ENCODE measurements around the gene HNF4A. TPM values are rescaled to one million over a fixed set of nuclear protein-coding genes. Genes with fewer than 3 reads are reported as not detected.

Gene HNF4A
- total RNA-seq, 2 experiments from 2014 or later, result not detected

DNA sequence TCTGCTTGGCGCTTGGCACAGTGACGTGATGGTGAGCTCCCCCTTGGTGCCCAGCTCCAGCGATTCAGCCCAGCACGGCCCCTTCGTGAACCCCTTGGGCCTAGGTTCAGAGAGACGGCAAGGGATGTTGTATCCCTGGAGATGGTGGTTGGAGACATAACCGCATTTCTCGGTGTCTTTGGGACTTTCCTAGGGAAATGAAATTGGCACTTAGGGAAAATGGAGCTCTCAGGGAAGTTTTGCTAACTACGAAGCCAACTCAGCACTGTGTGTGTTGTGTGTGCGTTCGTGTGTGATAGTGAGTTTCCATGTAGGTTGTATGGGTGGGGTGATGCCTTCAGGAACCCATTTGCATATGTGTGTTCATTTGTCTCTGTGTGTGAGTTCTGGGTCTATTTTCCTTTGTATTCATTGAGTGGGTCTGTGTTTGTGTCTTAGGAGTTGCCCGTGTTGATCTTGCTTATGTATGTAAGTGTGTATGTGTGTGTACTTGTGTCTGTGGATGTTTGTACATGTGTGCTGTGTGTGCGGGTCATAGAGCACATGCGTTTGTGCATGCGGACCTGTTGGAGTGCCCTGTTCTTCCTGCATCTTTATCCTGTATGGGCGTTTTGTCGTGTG lies 46.4 kb downstream of the HNF4A start:
- intact Hi-C loops (cut with DNase I, micrococcal nuclease), result no loop called here
- Histone ChIP-seq H3K27me3 (ENCODE audit: control insufficient read depth in 1 of 2, insufficient read depth in 2 of 2, low read length in 2 of 2) (no peaks in the 10 kb centered on the region), H3K27ac (ENCODE audit: low read depth in 1 of 2, low read length in 2 of 2) (no peak overlapping the region), H3K4me1 (ENCODE audit: insufficient read depth, low read length) (no peaks in the 10 kb centered on the region), H3K9me3 (ENCODE audit: control insufficient read depth in 1 of 2, insufficient read depth in 1 of 2, low read length in 2 of 2) (no peaks in the 10 kb centered on the region), H3K36me3 (ENCODE audit: insufficient read depth, low read length) (no peaks in the 10 kb centered on the region), H3K4me3 (ENCODE audit: low read length) (no peak overlapping the region)
- Mint-ChIP-seq H3K27ac (no peak overlapping the region), H3K4me3 (no peak overlapping the region), H3K9me3 (no peaks in the 10 kb centered on the region), H3K36me3 (ENCODE audit: low read depth) (no peaks in the 10 kb centered on the region), H3K27me3 (peaks cover 10% of the 10 kb centered on the region), H3K4me1 (ENCODE audit: low read depth) (no peaks in the 10 kb centered on the region)
- ATAC-seq (ENCODE audit: poor library complexity), result no peak
- POLR2A ChIA-PET, result no interaction called here
- DNase-seq, result no peak
- TF ChIP-seq, protein P1, sequence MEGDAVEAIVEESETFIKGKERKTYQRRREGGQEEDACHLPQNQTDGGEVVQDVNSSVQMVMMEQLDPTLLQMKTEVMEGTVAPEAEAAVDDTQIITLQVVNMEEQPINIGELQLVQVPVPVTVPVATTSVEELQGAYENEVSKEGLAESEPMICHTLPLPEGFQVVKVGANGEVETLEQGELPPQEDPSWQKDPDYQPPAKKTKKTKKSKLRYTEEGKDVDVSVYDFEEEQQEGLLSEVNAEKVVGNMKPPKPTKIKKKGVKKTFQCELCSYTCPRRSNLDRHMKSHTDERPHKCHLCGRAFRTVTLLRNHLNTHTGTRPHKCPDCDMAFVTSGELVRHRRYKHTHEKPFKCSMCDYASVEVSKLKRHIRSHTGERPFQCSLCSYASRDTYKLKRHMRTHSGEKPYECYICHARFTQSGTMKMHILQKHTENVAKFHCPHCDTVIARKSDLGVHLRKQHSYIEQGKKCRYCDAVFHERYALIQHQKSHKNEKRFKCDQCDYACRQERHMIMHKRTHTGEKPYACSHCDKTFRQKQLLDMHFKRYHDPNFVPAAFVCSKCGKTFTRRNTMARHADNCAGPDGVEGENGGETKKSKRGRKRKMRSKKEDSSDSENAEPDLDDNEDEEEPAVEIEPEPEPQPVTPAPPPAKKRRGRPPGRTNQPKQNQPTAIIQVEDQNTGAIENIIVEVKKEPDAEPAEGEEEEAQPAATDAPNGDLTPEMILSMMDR (IDR thresholded peaks at IDR 0.05), result no peak
- CTCF ChIA-PET, result no interaction called here

DNA sequence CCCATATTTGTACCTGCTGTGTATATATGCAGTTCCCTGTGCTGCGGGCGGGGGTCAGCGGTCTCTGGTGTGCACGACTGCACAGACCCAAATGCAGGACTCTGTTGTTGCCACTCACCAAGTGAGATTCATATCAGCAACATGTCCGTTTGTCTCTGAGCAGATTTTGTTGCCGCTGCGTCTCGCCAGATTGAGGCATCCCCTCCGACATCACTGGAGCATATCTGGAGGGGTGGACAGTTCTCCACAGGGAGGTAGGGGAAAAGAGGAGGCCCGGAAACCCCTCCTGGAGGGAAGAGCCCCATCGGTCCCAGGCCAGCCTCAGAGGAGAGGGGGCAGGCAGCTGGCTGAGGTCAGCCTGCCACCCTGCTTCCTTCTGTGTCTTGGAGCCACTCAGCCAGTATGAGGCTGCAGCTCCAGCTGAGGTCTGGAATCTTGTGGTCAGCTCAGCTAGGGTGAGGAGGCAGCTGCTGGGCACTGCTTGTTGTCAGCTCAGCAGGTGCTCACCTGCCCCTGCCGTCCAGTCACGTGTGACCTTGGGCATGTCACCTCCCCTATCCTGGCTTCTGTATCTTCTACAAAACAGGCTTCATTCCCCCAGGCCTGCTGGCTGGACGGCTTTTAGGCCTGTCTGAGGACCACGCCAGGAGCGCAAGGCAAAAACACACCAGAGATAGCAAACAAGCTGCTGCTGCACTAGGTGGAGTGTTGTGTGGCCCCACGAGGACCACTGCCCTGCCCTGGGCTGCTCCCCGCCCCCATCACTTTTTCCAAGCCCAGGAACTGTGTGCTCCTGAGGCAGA lies 47.1 kb downstream of the HNF4A start:
- no peaks in the 10 kb centered on the region for H3K4me1 Mint-ChIP-seq (ENCODE audit: low read depth)
- Histone ChIP-seq H3K4me3 (ENCODE audit: low read length) (no peak overlapping the region), H3K9me3 (ENCODE audit: control insufficient read depth in 1 of 2, insufficient read depth in 1 of 2, low read length in 2 of 2) (no peaks in the 10 kb centered on the region), H3K27me3 (ENCODE audit: control insufficient read depth in 1 of 2, insufficient read depth in 2 of 2, low read length in 2 of 2) (no peaks in the 10 kb centered on the region), H3K27ac (ENCODE audit: low read depth in 1 of 2, low read length in 2 of 2) (no peak overlapping the region), H3K36me3 (ENCODE audit: insufficient read depth, low read length) (no peaks in the 10 kb centered on the region), H3K4me1 (ENCODE audit: insufficient read depth, low read length) (no peaks in the 10 kb centered on the region)
- H3K27ac Mint-ChIP-seq, result no peak overlapping the region
- CTCF ChIA-PET, result no interaction called here
- POLR2A ChIA-PET, result no interaction called here
- no peak overlapping the region for H3K4me3 Mint-ChIP-seq
- H3K9me3 Mint-ChIP-seq, result no peaks in the 10 kb centered on the region
- peaks cover 10% of the 10 kb centered on the region for H3K27me3 Mint-ChIP-seq
- TF ChIP-seq, protein P1 (IDR thresholded peaks at IDR 0.05), result no peak
- no peaks in the 10 kb centered on the region for H3K36me3 Mint-ChIP-seq (ENCODE audit: low read depth)
- DNase-seq (no peak), ATAC-seq (ENCODE audit: poor library complexity) (no peak)
- intact Hi-C loops (cut with DNase I, micrococcal nuclease), result no loop called here

DNA sequence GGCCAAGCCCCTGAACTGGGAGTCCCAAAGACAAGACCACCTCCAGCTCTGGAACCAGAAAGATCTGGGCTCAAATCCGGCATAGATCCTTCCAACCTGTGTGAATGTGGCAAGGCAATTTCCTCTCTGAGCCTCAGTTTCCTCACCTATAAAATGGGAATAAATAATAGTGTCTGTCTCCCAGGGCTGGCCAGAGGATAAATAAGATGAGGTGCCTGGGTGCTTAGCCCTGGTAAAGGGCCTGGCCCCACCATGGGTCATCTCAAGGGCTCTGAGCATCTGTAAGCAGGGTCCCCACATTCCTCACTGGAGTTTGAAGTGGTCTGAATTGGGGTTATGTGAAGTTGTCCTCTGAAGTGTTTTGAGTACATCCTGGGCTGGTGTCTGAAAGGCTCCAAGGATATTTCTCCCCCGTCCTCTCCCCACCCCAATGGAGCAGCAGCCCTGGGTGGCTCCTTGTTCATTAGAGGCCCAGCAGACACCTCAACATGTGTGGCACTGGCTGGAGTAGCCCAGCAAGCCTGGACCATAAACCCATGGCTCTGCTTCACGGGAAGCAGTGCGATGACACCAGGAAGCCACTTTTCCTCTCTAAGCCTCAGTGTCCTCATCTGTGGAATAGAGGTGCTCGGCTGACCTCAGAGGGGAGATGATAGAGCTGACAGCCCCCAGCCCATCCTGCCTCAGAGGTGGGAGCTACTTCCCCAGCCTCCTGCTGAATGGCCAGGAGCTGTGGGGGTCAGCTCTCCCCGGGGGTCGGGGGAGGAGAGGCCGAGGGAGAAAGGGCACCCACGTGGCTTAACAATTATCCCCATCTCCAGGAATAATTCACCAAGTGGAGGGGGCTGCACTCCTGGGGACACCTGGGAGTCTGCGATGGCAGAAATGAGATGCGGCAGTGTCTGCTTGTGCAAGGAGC lies 48.0 kb downstream of the HNF4A start:
- H3K27ac Mint-ChIP-seq, result no peak overlapping the region
- no peak for ATAC-seq (ENCODE audit: poor library complexity)
- Histone ChIP-seq H3K4me3 (ENCODE audit: low read length) (no peak overlapping the region), H3K36me3 (ENCODE audit: insufficient read depth, low read length) (no peaks in the 10 kb centered on the region), H3K9me3 (ENCODE audit: control insufficient read depth in 1 of 2, insufficient read depth in 1 of 2, low read length in 2 of 2) (no peaks in the 10 kb centered on the region), H3K27me3 (ENCODE audit: control insufficient read depth in 1 of 2, insufficient read depth in 2 of 2, low read length in 2 of 2) (no peaks in the 10 kb centered on the region), H3K27ac (ENCODE audit: low read depth in 1 of 2, low read length in 2 of 2) (no peak overlapping the region), H3K4me1 (ENCODE audit: insufficient read depth, low read length) (no peaks in the 10 kb centered on the region)
- ChIA-PET POLR2A (no interaction called here), CTCF (no interaction called here)
- peaks cover 6% of the 10 kb centered on the region for H3K27me3 Mint-ChIP-seq
- H3K36me3 Mint-ChIP-seq (ENCODE audit: low read depth), result no peaks in the 10 kb centered on the region
- TF ChIP-seq, protein P1 (IDR thresholded peaks at IDR 0.05), result no peak
- DNase-seq, result no peak
- no peaks in the 10 kb centered on the region for H3K9me3 Mint-ChIP-seq
- intact Hi-C loops (cut with DNase I, micrococcal nuclease), result no loop called here
- H3K4me3 Mint-ChIP-seq, result no peak overlapping the region
- no peaks in the 10 kb centered on the region for H3K4me1 Mint-ChIP-seq (ENCODE audit: low read depth)

Measured in CD4-positive, alpha-beta T cell (primary cell).